GM19351 (cell line): Measurements from ENCODE around the gene CUBN.
"Not testable (repeated sequence)": the region's sequence is repeated elsewhere in the genome, so short reads cannot be mapped to it uniquely, and the experiment has no call there.

Experiments used
- ATAC-seq: cut with Tn5 transposase; IDR thresholded peaks from one replicate; pipeline ENCODE4 v1.9.1; 2021; ENCODE audit warnings: mild to moderate bottlenecking, moderate library complexity; ENCODE audit not compliant: unreplicated experiment

Gene CUBN

DNA sequence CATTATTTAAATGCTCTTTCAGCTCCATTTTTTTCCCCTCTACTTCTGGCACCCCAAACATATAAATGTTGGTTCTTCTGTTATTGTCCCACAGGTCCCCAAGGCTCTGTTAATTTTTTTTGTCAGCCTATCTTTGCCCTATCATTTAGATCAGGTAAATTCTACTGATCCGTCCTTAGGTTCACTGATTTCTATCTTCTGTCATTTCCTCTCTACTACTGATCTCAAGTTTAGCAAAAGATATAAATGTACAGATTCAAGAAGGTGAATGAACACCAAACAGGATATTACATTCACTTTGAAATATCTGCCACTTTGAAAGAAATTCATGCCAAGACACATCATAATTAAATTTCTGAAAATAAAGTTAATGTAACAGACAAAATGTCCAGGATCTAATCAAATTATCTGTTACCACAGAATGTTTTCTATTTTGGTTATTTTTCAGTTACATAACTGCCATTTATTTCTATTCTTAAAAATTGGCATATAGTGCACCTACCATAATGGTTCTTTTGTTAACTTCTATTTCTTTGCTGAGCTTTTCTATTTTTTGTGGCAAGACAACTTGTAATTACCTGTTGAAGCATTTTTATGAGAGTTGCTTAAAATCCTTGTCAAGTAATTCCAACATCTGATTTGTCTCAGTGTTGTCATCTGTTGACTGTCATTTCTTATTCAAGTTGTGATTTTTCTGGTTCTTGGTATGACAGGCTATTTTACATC is 12.1 kb upstream of the CUBN start:
- ATAC-seq = no peak

DNA sequence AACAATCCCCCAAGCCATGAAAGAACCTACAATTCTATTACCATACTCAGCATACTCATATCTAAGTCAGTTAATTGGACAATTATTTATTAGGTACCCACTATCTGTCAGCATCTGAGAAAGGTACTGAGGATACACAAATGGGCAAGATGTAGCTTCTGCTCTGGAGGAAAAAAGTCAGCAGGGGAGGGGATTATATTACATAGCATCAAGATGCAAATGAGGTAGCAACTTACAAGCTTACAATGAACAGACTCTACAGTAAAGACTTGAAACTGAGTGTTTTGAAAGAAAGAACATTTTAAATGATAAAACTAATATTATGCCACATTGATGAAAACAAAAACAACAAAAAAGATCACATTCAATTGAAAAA is 10.8 kb upstream of the CUBN start:
- no peak for ATAC-seq

DNA sequence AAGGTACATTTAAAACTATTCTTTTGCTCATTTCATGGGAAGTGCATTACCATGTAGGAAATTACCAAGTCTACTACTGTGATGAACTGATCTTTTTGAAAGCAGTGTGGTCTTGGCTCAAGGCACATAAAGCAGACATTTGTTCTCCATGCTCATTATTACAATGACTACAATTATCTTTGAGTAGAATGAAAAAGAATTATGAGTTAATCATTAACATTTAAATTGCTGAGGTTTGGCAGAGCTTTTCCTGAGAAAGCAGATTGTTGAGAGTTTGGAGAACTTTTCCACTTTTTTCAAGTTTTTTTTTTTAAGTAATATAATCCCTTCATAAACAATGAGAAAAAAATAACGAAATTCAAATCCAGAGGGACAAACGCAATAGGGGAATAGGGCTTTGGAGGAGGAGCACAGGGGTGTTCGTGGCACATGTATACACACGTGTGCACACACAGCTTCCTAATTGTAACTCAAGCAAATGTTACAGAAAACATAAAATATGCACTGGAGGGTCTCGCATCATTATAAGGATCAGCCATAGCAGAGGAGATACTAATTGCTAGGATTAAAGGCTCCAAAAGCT is 8.9 kb upstream of the CUBN start:
- no peak for ATAC-seq

DNA sequence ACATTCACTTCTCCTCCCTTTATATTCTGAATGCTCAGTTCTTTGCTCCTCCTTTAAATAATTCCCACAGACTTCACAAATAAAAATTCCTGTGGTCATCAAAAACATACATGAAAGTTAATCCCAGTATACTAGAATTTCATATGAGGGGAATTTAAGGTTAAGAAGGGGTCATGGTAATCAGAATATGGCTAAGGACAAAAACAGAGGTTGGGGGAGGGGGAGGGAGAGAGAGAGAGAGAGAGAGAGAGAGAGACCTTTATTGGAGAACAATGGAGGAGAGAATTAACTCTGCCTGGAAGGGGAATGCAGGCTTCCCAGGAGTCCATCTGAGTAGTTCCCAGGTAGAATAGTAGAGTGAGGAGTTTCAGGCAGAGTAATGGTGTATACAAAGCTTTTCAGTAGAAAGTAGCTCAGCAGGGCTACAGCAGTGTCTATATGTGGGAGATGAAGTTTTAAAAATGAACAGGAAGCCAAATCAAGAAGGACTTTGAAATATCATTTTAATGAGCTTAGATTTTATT is 5.2 kb upstream of the CUBN start:
- ATAC-seq = no peak

DNA sequence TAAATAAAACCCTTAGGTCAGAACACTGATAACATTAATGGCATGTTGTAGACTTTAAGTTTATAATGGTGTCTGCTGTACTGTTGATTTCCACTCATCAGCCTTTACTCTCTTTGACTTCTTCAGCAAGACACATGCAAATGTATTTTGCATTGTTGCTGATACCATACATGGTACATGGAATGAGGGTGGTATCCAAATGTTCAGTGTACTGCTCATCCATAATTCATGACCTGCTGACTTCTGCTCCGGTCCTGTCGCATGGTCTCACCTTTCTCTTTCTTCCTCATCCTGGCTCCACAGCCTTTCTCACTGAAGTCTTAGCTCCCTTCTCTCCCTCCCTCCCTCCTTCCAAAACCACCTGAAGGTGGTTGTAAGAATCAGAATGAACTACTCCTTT is 4.7 kb upstream of the CUBN start:
- ATAC-seq = no peak

DNA sequence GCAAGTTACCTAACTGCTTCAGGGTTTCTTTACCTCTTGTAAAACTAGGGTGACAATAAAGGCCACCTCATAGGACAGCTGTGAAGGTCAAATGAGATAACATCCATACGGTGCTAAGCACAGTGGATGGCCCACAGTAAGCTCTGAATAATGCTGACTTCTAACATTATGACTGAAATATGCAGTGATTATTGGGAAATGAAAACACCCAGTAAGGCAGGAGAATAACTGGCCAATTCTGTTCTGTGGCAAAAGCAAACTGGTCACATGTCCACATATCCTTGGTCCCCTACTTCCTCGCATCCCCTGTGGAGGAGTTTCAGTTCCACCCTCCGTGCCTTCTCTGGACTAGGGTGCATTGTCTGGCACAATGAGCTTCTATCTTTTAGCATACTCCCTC is 1.4 kb downstream of the CUBN start:
- no peak for ATAC-seq

DNA sequence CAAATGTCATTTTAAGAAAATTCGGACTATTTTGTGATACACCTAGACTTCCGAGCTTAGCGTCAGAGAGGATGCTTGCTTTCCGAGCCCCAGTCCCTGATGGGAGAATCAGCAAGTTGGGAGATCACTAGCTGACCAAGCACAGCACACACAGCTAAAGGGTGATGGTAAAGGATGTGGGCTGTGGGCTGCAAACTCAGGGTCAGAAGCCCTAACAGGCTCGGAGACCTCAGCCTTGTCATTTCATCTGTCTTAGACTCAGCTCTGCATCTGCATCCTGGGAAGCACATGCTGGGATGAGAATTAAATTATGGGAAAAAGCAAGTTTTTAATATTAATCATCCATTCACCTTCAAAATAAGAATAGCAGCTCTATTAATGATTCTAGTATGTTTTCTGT is 3.3 kb downstream of the CUBN start:
- ATAC-seq = no peak

DNA sequence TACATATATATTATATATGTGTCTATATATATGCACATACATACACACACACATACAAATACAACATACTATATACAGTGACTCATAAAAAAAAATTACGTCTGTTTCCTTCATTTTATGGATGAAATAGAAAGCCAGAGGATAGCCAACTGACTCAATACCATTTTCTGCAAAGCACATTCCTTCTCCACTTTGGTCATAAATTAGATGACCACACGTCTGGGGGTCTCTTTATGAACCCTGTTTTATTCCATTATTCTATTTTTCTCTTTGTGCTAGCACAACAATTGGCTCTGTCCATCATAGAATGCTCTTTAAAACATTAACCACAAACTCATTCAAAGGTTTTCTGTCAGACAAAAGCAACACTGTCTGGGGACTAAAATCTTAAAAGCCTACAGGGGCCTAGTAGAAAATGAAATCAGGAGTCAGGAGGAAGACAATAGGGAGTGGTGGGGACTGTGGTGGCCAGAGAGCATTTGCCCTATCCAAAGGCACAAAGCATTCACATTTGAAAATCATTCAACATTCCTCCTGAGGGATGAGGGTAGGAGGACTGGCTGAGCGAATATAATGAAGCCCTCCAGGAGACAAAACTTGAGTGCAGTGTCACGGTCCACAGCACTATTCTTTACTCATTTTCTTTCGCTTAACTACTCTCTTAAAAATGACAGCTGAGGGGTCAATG is 4.3 kb downstream of the CUBN start:
- ATAC-seq = no peak

DNA sequence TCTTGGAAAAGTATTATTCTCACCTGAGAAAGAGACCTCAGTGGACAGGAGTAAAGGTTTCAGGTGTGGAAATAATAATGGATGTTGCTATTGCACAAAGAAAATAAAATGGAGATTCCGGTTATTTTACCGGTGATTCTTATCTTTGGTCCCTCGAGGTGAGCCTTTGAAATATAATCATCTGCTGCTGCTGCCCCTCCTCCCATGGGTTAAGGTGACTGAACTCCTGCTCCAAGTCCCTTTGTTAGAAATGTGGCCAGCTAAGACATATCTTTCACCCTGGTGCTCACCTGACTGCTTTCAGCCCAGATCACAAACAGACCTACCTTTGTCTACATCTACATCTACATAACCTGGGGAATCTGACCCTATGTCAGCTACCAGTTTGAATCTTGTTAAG is 5.7 kb downstream of the CUBN start:
- no peak for ATAC-seq

DNA sequence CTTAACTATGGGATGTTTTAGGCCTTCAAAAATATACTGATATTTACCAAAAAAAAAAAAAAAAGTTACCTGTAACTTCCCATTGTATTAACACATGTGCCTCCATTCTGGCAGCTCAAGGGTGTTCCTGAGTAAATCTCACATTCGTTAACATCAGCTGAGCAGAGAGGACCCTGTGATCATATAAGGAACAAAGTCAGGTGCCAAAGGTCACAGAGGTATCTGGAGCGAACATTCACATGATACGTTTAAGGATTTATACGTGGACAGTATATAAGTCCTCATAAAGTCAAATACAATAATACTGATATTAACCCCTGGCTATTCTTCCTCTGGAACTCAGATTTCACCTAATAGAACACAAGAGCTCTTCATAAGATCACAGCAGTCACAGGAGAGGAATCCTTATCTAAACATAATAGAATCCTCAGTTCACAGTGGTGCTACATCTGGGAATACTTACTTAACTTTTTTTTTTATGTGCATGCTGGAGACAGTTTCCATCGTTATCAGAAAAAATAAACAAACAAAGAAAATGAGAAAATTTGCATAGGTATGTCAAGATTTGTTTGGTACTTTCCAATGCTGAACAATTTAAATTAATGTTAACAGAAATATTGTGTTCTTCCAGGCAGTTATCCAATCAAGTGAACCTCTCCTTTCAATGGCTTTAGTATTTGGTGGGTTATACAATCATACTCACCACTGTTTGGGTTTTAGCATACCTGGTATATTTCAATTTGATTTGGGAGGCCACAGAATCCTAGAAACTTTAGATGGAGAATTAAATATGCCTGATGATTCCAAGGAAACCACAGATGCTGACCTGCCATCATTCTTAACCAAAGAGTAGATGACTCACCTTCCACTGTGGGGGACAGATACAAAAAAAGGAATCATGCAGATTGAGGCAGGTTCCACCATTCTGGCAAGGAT is 6.6 kb downstream of the CUBN start:
- ATAC-seq = no peak

DNA sequence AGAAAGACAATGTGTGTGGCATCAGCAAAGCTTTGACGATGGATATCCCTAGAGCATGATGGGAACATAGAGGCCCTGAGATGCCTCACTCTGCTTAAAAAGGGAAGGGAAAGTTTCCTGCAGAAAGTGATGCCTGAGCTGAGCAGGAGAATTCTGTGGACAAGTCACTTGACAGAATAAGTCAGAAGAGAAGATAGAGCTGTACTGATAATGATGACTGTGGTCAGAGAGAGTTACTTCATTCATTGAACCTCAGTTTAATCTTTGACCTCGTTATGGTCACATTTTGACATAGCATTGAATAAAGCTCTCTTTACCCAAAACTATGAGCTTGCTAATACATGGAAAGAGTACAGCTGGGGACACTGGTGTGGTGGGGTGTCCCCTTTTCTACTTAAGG is 7.6 kb downstream of the CUBN start:
- no peak for ATAC-seq

DNA sequence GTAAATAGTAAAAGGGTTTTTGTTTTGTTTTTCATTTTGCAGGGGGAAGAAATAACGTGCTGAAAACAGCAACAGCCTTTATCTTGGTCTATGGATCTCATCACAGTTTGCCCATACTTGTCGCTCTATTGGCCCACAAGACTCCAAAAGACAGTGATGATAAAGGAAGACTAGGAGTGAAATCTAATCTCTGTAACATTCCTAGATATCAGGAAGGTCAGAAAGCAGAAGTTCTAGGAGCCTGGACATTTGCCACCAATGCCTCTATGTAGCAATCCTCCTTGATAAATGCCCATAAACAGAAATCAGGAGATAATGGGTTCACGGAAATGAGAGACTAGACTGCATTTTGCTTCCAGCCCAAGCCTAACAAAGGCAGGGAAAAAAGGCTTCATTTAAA is 8.9 kb downstream of the CUBN start:
- no peak for ATAC-seq

DNA sequence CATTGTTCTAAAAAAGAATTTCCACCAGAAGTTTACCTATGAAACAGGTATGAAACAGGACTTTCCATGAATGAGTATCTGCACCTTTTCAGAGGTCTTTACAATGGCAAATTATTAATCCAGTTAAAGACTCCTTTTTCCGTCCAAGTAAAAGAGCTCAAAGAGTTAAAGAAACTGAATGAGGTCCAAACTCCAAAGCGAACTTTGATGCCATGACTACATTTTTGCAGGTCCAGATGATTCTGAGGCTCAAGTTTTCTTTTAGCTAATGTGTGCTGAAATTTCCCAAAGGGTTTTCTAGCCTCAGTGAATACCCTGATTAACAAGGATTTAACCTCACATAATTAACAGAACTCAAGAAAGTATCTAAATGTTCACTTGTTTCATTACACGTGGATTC is 9.8 kb downstream of the CUBN start:
- ATAC-seq = no peak

DNA sequence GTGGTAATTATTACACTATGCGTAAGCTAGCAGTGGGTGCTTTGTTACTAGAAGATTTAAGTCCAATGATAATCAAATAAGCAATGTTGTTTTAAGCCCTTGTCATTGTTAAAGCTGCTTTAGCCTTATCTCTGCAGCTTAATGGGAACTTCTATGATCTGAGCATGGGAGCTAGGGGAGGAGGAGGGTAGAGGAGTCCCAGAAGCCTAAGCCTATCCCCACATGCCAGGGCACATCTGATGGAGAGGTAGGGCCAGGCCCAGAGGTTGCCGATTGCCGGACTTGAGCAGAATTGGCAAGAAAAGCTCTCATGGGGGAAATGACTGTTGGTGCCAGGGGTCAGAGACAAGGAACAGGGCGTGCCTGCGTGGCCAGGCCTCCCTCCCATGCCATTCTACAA is 13.4 kb downstream of the CUBN start:
- ATAC-seq = no peak

DNA sequence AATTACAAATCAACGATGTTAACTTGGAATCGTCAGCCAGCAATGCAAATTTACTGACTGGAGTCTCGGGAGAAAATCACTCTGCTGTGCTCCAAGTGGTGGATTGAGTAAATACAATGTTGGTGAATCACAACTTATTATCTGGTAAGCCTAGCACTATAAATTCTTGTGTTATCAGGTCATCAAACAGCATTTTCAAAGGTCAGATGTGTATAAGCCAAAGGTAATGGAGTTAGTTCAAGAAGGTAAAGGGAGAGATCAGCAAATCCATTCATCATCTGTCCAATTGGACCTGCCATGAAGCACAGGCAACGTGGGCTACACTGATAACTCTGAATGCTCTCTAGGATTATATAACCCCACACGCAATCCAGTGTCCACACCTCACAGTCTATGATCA is 13.9 kb downstream of the CUBN start:
- no peak for ATAC-seq

DNA sequence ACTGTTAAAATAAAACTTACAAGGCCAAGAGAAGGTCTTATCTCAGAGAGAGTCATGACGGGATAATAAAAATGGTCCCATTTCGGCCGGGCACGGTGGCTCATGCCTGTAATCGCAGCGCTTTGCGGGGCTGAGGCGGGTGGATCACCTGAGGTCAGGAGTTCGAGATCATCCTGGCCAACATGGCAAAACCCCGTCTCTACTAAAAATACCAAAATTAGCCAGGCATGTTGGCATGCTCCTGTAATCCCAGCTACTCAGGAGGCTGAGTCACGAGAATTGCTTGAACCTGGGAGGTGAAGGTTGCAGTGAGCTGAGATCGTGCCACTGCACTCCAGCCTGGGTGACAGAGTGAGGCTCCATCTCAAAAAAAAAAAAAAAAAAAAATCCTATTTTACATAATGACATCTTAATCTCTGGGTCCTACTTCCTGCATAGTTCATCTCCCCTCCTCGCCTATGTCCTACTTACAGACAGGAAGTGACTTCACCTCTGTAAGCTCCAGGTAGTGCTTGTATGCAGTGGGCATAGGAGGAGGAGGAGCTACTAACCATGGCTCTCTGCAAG is 14.7 kb downstream of the CUBN start:
- not testable (repeated sequence) for ATAC-seq

DNA sequence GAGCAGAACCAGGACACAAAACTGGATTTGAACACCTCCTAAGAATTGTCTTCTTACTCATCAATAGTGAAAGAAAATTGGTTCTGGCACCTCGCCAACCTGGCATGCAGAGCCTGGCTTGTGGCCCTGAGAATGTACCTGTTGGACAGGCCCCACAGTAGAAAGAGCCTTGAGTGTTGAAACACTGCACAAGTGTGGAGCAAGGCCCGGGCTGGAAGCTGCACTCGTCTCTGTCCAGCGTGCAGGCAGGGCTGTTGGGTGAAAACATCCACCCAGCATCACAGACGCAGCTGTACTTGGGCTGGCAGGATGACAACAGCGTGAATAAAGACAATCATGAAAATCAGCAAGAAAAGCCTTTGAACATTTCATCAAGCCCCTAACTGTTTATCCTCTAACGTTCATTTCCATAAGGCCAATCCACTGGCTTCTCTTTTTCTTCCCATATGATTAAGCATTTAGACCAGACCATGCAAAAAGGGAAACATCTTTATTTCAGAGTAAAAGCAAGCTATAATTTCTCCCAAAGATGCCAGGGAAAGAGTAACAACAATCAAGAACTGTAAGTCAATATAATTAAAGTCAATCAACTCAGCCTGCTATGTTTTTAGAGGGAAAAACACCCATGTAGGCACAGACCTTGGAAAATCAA is 15.6 kb downstream of the CUBN start:
- no peak for ATAC-seq

DNA sequence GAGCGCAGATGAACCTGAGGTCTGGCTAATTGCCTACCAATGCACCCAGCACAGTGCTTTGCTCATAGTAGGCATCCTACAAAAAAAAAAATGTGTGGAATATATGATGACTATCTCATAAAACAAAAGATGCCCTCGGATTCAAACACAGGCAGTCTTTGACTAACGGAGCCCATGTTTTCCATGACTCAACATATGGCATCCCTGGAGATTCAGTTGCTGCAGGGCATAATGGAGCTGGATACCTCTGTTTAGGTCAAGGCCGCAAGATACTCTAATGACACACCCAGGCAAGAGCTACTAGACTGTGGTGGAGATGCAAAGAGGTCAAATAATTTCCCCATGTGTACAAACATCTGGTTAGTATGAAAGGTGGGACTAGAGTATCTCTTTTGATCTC is 16.3 kb downstream of the CUBN start:
- ATAC-seq = no peak

DNA sequence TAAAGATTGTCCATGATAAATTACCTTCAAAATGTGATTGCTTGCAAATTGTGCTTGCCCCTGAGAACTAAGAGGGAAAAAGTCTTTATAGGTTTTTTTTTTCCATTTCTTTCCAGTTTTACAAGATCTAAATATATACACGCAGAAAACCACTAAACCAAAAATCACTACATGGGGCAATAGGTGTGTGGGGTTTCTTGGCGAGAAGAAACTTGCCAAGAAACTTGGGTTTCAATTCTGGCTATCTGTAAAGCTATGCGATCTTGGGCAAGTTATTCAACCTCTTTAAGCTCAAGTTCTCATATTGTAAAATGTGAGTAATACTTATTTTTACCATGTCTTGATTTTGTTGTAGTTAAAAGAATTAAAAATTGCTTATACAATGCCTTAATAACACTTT is 17.0 kb downstream of the CUBN start:
- no peak for ATAC-seq

DNA sequence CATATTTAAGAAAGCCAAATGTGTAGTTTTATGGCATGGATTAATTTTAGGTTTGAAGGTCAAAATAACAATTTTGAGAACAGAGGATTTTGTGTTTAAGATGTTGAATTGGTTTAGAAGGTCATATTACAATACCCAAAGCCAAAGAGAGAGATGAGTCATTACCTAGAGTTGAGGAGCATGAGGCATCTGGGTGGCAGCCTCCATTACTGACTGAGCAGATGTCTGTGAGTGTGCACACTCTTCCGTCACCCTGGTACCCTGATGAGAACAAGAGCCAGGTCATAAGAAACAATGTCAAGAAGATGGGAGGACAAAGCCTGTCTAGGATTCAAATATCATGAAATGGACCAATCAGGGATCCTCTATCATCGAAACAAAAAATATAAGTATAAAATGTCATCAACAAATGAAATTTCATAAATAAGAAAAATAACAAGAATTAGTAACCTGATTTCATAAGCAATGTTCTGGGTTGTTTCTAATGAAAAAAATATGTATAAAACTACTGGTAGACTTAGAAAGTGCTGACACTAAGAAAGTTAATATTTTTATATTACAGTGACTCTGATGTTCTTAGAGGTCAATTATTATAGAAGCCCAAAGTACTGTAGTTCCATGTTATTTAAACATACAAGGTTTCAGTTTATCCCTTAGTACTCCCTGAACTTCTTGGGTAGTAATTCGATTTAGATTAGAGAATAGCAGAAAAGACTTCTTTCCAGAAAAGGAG is 20.0 kb downstream of the CUBN start:
- no peak for ATAC-seq
